Heart right ventricle (tissue), 16 donors: ENCODE data around the gene PERP. TPM values are rescaled to one million over a fixed set of nuclear protein-coding genes. Genes with fewer than 3 reads are reported as not detected.

Experiments used
- ATAC-seq, 8 donors: fragments of 200-7000 bp; cut with Tn5 transposase; one replicate each; pipeline ENCODE4 v1.9.1; 2020; ENCODE audit warnings: mild to moderate bottlenecking in 8 of 8, moderate library complexity in 8 of 8, moderate number of reproducible peaks in 1 of 8
- DNase-seq, 2 donors: peaks; one replicate each; pipeline ENCODE4 v3.0.0-alpha.2; 2020
- H3K27ac ChIP-seq, 10 donors: fragments of 200-600 bp; sonication (generic) in 2 of 10; one replicate each; pipeline versions ENCODE4 v1.5.0 to v1.8.0; 2020 to 2022; ENCODE audit warnings: mild to moderate bottlenecking in 3 of 10
- H3K27me3 ChIP-seq, 7 donors: fragments of 200-600 bp; one replicate each; pipeline ENCODE4 v1.8.0; 2021 to 2022; ENCODE audit warnings: mild to moderate bottlenecking in 2 of 7
- H3K36me3 ChIP-seq, 9 donors: fragments of 200-600 bp; sonication (generic) in 1 of 9; one replicate each; pipeline versions ENCODE4 v1.5.0 to v1.8.0; 2020 to 2022; ENCODE audit warnings: mild to moderate bottlenecking in 2 of 9
- H3K4me1 ChIP-seq, 9 donors: fragments of 200-600 bp; sonication (generic) in 1 of 9; one replicate each; pipeline versions ENCODE4 v1.5.0 to v1.8.0; 2020 to 2022; ENCODE audit warnings: mild to moderate bottlenecking in 4 of 9
- H3K4me3 ChIP-seq, 10 donors: fragments of 200-600 bp; sonication (generic) in 2 of 10; one replicate each; pipeline versions ENCODE4 v1.5.0 to v1.8.0; 2020 to 2022; ENCODE audit warnings: mild to moderate bottlenecking in 7 of 10, moderate library complexity in 2 of 10
- H3K9me3 ChIP-seq, 11 donors: fragments of 200-600 bp in 10 of 11; sonication (generic) in 2 of 11; one replicate each; pipeline versions ENCODE4 v1.5.0 to v1.8.0; 2013 to 2022; ENCODE audit warnings: mild to moderate bottlenecking in 2 of 11, control low read depth in 1 of 11, moderate library complexity in 1 of 11
- WGBS, 2 donors: extraction: QIAGEN DNeasy Blood & Tissue Kit; methylation state at CpG; one replicate each; pipeline ENCODE4 v1.1.7; 2013; ENCODE audit warnings: inconsistent platforms in 1 of 2; 5-methylcytosine and 5-hydroxymethylcytosine counted together
- intact Hi-C, 10 donors: fragments of 100-400 bp; cut with DNase I; formaldehyde crosslinking; loops; one replicate each; pipeline versions ENCODE4 v1.11.1 to v1.14.2; 2022
- polyA plus RNA-seq, 2 donors: library from polyadenylated mRNA; stranded (reverse); fragments of 200-250 nt; gene quantifications; one replicate each; pipeline ENCODE4 v1.2.3, GENCODE V29; 2013
- total RNA-seq, 10 donors: library from RNA; stranded (reverse); fragmentation: NEBNext Ultra II Directional in 3 of 10; extraction: Animal tissue kit (Norgen Biotek cat#: 25700) in 3 of 10; gene quantifications; one replicate each; pipeline versions ENCODE4 v1.2.1 to v1.2.4, GENCODE V29; 2021 to 2023
- TF ChIP-seq, protein P1 (sequence below), 9 donors: fragments of 200-600 bp; sonication (generic) in 2 of 9; IDR thresholded peaks; one replicate each; pipeline versions ENCODE4 v1.5.0 to v1.8.0; 2021 to 2022; ENCODE audit warnings: antibody characterized with exemption in 9 of 9, mild to moderate bottlenecking in 5 of 9, moderate library complexity in 1 of 9
- donor health status: Arrhythmogenic right ventricular cardiomyopathy.
- donor health status: ischemic (EF 13 %, LVEDD 7.1; RV severe dilation, severe dysfunction).
- donor health status: healthy with polysubstance abuse.
- donor health status: DM: no; HTN: yes; CAD: no.
- donor health status: DM: no; HTN: no; CAD: no.
- donor health status: ischemic (EF 25% LVEDD 6.9; RV normal size, moderate dysfunction).
- donor health status: ischemic (EF 25% LVEDD 5.7; RV mildly dilated, moderate dysfunction).
- donor health status: healthy.
- donor health status: DM: yes; HTN: yes; CAD: no.
- donor health status: Ischemic cardiomyopathy.
- donor health status: ischemic (EF 35%, LVEDD 5.7; RV mildly dilated, moderate dysfunction).
- donor health status: nonischemic (EF 11% LVEDD 7.7; RV severe dilation, severe dysfunction).
- donor health status: DM: yes; HTN: yes; CAD: no.
- donor health status: PGD.
- donor health status: ischemic (EF 29% LVEDD 5.4; RV normal size, mild dysfunction).
- donor health status: nonischemic (EF 23%, LVEDD 6.1; RV moderate dilation, normal function).

The PERP gene
- total and polyA plus RNA-seq, 12 donors, result 29.3 to 70.1 (median 55.4) TPM

DNA sequence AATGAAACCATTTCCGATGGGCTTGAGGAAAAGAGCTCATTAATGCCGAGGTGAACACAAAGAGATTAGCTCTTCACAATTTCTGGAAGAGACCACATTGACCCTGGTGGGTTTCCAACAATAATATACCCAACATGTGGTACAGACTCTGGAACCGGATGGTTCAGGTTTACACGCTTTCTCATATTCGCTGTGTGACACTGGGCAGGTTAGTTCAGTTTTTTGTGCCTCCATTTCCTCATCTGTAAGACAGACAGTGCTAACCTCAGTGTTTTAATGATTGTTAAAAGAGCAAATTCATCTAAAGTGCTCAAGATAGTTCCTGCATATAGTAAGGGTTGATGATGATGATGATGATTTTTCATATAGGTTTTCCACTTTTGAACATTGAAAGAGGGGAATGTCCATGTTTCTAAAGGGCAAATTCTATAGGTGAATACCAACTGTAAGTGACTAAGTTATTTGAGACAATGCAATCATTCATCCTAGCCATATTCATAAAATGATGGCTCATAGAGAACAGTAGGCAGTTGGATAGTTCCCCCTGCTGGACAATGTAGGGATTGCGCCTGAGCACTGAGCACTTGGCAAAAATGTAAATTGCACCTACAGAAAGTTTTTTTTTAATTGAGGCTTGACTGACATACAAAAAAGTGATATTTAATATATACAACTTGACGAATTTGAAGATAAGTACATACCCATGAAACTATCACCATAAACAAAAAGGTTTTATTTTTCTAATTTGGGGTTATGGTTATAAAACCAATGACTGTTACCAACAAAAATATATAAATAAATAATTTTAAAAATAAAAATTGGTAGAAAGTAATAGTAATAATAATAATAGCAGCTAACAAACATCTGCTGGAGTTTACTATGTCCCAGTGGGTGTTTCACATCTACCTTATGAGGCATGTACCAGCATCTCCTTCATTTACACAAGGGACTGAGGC is 2.1 kb upstream of the PERP start:
- TF ChIP-seq, protein P1, sequence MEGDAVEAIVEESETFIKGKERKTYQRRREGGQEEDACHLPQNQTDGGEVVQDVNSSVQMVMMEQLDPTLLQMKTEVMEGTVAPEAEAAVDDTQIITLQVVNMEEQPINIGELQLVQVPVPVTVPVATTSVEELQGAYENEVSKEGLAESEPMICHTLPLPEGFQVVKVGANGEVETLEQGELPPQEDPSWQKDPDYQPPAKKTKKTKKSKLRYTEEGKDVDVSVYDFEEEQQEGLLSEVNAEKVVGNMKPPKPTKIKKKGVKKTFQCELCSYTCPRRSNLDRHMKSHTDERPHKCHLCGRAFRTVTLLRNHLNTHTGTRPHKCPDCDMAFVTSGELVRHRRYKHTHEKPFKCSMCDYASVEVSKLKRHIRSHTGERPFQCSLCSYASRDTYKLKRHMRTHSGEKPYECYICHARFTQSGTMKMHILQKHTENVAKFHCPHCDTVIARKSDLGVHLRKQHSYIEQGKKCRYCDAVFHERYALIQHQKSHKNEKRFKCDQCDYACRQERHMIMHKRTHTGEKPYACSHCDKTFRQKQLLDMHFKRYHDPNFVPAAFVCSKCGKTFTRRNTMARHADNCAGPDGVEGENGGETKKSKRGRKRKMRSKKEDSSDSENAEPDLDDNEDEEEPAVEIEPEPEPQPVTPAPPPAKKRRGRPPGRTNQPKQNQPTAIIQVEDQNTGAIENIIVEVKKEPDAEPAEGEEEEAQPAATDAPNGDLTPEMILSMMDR (IDR thresholded peaks at IDR 0.05), result peak; percentile 88 to 98 (median 96)
- Histone ChIP-seq H3K9me3 (no peaks in the 10 kb centered on the region), H3K36me3 (no peaks in the 10 kb centered on the region), H3K4me3 (no peak overlapping the region), H3K4me1 (peaks cover 0 to 22% (median 13%) of the 10 kb centered on the region in 9 donors), H3K27ac (no peak overlapping the region), H3K27me3 (peaks cover 0 to 54% (median 26%) of the 10 kb centered on the region in 7 donors)
- WGBS, 2 donors, result 34 to 39% methylated on average over 7 of the region's 7 CpGs
- intact Hi-C loops, result loop anchor here (1.0 to 10.0 kb wide), 9 partner anchors 107 to 415 kb away; no protein-coding TSS in a partner anchor
- peak in 3 of 8 donors; percentile 24 to 47 (median 43) for ATAC-seq
- DNase-seq, result peak; percentile 29 to 67

DNA sequence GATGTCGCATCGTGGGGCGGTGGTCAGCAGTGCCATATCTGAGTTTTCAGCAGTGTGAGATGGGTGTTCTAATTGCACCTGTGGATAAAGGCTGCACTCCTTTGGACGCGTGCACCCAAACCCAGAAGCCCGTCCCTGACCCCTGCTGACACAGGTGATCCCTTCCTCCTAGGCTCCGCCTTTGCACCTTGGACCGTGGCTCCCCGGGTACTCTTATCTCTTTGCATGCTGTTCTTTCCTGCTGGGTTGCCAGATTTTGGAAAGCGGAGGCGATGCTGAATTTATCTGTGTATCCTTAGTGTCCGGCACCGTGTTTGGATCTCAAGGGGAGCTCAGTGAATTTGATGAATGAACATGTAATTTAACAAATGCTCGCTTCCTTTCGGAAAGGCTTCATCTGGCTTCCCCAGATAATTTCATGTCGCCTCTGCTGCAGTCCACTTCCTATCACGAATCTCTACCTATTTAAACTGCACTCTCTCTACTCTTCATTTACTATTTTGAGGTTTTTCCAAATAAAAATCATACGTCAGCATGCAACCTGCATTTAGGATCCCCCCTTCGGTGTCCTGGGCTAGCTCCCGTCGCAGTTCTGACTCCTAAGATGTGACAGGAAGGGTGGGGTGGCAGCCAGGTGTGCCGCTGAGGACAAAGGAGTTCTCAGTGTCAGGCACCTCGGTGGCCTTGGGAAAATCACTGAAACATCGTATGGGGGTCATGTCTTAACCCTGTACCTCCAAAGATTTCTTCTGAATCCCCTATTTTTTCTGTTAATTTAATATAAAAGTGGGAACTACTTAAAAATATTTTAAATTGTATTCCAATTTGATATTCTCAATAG is 753 bp upstream of the PERP start:
- peak overlapping the region in 9 of 10 donors; percentile 50 to 87 (median 76) for H3K4me3 ChIP-seq
- ATAC-seq, result peak in 7 of 8 donors; percentile 21 to 49 (median 25)
- peak overlapping the region; percentile 31 to 91 (median 84) for H3K27ac ChIP-seq
- intact Hi-C loops, result loop anchor here in 9 of 10 donors (2.0 to 10.0 kb wide), 7 partner anchors 105 to 413 kb away; no protein-coding TSS in a partner anchor
- peaks cover 0 to 61% (median 21%) of the 10 kb centered on the region in 7 donors for H3K27me3 ChIP-seq
- TF ChIP-seq, protein P1 (IDR thresholded peaks at IDR 0.05), result no peak
- no peaks in the 10 kb centered on the region for H3K9me3 ChIP-seq
- peak in 1 of 2 donors; percentile 14 for DNase-seq
- H3K4me1 ChIP-seq, result peaks cover 0 to 22% (median 13%) of the 10 kb centered on the region in 9 donors
- 11 to 14% methylated on average over 24 of the region's 24 CpGs for WGBS, 2 donors
- H3K36me3 ChIP-seq, result no peaks in the 10 kb centered on the region

DNA sequence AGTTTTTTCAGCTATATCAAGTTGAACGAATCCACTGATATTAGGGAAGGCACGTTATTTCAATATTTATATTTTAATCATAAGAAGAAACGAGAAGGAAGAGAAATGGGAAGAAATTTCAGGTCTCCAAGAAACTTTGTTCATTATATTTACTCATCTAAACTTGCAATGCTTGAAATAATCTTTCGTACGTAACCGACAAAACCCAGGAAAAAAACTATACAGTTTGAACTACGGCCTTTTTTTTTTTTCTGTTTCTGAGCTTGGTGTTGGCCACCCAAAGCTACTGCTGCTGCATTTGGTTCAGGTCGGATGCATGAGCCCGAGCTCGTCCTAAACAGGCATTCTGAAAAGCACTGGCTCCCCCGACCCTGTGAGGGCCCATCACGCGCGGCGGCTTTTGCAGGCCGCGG is 548 bp downstream of the PERP start:
- ATAC-seq (peak in 1 of 8 donors; percentile 32), DNase-seq (no peak)
- WGBS, 2 donors, result 4% methylated on average over 17 of the region's 17 CpGs
- Histone ChIP-seq H3K4me3 (peak overlapping the region; percentile 42 to 87 (median 76)), H3K27me3 (peaks cover 0 to 61% (median 21%) of the 10 kb centered on the region in 7 donors), H3K4me1 (peaks cover 0 to 22% (median 13%) of the 10 kb centered on the region in 9 donors), H3K27ac (peak overlapping the region; percentile 31 to 91 (median 84)), H3K9me3 (no peaks in the 10 kb centered on the region), H3K36me3 (no peaks in the 10 kb centered on the region)
- TF ChIP-seq, protein P1 (IDR thresholded peaks at IDR 0.05), result no peak
- intact Hi-C loops, result loop anchor here in 9 of 10 donors (5.0 to 10.0 kb wide), 5 partner anchors 104 to 412 kb away; no protein-coding TSS in a partner anchor
